Stimulated activated CD4-positive, alpha-beta T cell treated with anti-CD3 and anti-CD28 coated beads, Interleukin-4, amount 100 ng/mL, for 48 hours (primary cell): Measurements from ENCODE around the gene ICA1.

Source experiments
- DNase-seq, 2 donors: peaks; one replicate each; pipeline ENCODE4 v3.0.0-alpha.2; 2020; ENCODE audit warnings: low read depth in 2 of 2

The ICA1 gene

GRCh38 chr7:8228068-8228467 is 33.9 kb downstream of the ICA1 start:
- no peak for DNase-seq

GRCh38 chr7:8227261-8227660 is 34.7 kb downstream of the ICA1 start:
- no peak for DNase-seq

GRCh38 chr7:8226501-8226900 is 35.5 kb downstream of the ICA1 start:
- DNase-seq: no peak

GRCh38 chr7:8221567-8221966 is 40.4 kb downstream of the ICA1 start:
- DNase-seq: no peak

GRCh38 chr7:8221101-8221495 is 40.9 kb downstream of the ICA1 start:
- DNase-seq: no peak

GRCh38 chr7:8220376-8221100 is 41.4 kb downstream of the ICA1 start:
- no peak for DNase-seq

GRCh38 chr7:8217200-8218068 is 44.5 kb downstream of the ICA1 start:
- DNase-seq: no peak

GRCh38 chr7:8216334-8216690 is 45.7 kb downstream of the ICA1 start:
- DNase-seq: no peak

- no peak for DNase-seq
These were observed 46.2 kb downstream of the ICA1 start for GRCh38 chr7:8215648-8216333.

GRCh38 chr7:8214244-8214824 is 47.6 kb downstream of the ICA1 start:
- no peak for DNase-seq

- no peak for DNase-seq
These were observed 48.6 kb downstream of the ICA1 start for GRCh38 chr7:8213381-8213780.

GRCh38 chr7:8212638-8213037 is 49.3 kb downstream of the ICA1 start:
- DNase-seq: no peak

- DNase-seq: no peak
These were observed 50.3 kb downstream of the ICA1 start for GRCh38 chr7:8211725-8212096.

- DNase-seq: no peak
These were observed 50.9 kb downstream of the ICA1 start for GRCh38 chr7:8210845-8211724.

GRCh38 chr7:8209353-8209752 is 52.6 kb downstream of the ICA1 start:
- DNase-seq: no peak

- DNase-seq: no peak
These were observed 53.2 kb downstream of the ICA1 start for GRCh38 chr7:8208816-8209215.

GRCh38 chr7:8206956-8207355 is 55.0 kb downstream of the ICA1 start:
- no peak for DNase-seq

- no peak for DNase-seq
These were observed 56.4 kb downstream of the ICA1 start for GRCh38 chr7:8205537-8205936.

GRCh38 chr7:8205031-8205387 is 57.0 kb downstream of the ICA1 start:
- no peak for DNase-seq

GRCh38 chr7:8204339-8205030 is 57.5 kb downstream of the ICA1 start:
- DNase-seq: no peak
